ENCODE measurements around the gene KIAA0825.

Gene KIAA0825

DNA sequence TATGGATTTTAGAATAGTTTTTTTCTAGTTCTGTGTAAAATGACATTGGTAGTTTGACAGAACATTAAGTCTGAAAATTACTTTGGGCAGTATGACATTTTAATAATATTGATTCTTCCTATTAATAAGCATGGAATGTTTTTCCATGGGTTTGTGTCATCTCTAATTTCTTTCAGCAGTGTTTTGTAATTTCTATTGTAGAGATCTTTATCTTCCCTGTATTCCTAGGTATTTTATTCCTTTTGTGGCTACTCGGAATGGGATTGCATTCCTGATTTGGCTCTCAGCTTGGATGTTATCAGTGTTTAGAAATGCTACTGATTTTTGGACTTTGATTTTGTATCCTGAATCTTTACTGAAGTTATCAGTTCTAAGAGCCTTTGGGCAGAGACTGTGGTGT lies 420.4 kb downstream of the KIAA0825 start:
- DNase-seq (ENCODE audit: low read depth) = no peak
- TF ChIP-seq, protein P1, sequence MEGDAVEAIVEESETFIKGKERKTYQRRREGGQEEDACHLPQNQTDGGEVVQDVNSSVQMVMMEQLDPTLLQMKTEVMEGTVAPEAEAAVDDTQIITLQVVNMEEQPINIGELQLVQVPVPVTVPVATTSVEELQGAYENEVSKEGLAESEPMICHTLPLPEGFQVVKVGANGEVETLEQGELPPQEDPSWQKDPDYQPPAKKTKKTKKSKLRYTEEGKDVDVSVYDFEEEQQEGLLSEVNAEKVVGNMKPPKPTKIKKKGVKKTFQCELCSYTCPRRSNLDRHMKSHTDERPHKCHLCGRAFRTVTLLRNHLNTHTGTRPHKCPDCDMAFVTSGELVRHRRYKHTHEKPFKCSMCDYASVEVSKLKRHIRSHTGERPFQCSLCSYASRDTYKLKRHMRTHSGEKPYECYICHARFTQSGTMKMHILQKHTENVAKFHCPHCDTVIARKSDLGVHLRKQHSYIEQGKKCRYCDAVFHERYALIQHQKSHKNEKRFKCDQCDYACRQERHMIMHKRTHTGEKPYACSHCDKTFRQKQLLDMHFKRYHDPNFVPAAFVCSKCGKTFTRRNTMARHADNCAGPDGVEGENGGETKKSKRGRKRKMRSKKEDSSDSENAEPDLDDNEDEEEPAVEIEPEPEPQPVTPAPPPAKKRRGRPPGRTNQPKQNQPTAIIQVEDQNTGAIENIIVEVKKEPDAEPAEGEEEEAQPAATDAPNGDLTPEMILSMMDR (IDR thresholded peaks at IDR 0.05; ENCODE audit: insufficient read depth, low read depth, low read length, missing control alignments) = no peak
- H3K4me3 ChIP-seq (ENCODE audit: low read depth, low read length) = no peak overlapping the region

DNA sequence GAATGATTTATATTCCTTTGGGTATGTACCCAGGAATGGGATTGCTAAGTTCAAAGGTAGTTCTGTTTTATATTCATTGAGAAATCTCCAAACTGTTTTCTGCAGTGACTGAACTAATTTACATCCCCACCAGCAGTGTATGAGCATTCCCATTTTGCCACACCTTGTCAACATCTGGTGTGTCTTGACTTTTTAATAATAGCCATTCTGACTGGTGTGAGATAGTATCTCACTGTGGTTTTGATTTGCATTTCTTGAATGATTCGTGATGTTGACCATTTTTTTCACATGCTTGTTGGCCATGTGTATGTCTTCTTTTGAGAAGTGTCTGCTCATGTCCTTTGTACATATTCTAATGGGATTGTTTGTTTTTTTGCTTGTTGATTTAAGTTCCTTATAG lies 421.5 kb downstream of the KIAA0825 start:
- no peak for DNase-seq (ENCODE audit: low read depth)
- TF ChIP-seq, protein P1 (IDR thresholded peaks at IDR 0.05; ENCODE audit: insufficient read depth, low read depth, low read length, missing control alignments) = no peak
- H3K4me3 ChIP-seq (ENCODE audit: low read depth, low read length) = no peak overlapping the region

DNA sequence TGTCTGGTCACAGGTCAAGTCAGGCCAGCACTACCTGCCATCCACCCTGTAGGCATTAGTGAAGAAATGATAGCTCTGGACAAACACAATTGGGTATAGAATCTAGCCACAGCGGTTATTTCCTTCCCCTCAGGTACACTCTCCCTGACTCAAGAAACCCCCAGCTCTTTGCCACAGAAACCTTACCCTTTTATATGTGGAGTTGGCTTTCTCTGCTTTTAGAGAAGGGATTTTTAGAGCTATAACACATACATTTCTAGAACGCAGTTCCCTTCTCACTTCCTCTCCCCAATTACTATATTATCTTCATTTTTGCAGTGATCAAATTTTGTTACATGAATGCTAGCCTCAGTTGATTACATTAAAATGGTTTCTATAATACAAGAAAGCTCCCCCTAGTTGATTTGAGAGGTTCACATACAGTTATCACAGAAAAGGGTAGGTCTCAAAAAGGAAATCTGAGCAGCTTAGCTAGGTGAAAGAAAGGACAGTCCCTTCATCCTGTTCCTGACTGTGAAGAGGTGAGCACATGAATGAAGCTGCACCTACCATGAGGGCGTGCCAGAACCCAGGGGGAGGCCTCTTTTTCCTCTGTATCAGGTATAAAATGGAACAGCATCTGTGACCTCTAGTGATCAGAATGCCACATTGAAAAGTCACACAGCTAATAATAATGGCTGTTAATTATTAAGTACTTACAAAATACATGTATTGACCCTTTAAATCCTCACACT lies 425.6 kb downstream of the KIAA0825 start:
- TF ChIP-seq, protein P1 (IDR thresholded peaks at IDR 0.05; ENCODE audit: insufficient read depth, low read depth, low read length, missing control alignments) = no peak
- DNase-seq (ENCODE audit: low read depth) = no peak
- no peak overlapping the region for H3K4me3 ChIP-seq (ENCODE audit: low read depth, low read length)

DNA sequence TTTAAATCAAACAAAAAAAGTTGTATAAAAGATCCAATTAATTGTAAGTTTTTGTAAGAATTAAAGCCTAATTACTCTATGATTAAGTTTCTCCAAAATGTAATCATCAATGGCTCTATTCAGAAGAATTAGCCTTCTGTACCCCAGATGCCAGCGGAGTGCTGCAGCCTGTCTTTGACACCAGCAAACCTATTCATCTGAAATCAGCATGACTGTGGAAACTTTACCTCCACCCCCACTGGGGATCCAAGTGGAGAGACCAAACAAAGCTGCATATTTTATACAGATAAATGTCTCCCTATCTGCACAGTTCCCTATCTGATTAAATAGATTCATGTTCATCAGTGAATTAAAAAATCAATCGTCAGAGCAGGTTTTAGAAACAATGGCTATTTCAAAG lies 426.8 kb downstream of the KIAA0825 start:
- no peak overlapping the region for H3K4me3 ChIP-seq (ENCODE audit: low read depth, low read length)
- no peak for DNase-seq (ENCODE audit: low read depth)
- TF ChIP-seq, protein P1 (IDR thresholded peaks at IDR 0.05; ENCODE audit: insufficient read depth, low read depth, low read length, missing control alignments) = no peak

DNA sequence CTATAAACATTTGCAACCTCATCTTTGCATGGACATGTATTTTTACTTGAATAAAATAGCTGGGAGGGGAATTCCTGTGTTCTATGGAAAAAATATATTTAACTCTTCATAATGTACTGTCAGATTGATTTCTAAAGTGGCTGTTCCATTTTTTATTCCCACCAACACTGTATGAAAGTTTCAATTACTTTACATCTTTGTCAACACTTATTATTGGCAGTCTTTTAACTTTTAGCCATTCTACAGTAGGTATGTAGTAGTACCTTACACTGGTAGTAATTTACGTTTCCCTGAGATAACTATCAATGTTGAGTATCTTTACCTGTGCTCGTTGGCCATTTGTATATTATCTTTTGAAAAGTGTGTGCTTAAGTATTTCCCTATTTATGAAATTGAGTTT lies 429.7 kb downstream of the KIAA0825 start:
- DNase-seq (ENCODE audit: low read depth) = no peak
- H3K4me3 ChIP-seq (ENCODE audit: low read depth, low read length) = no peak overlapping the region
- TF ChIP-seq, protein P1 (IDR thresholded peaks at IDR 0.05; ENCODE audit: insufficient read depth, low read depth, low read length, missing control alignments) = no peak

DNA sequence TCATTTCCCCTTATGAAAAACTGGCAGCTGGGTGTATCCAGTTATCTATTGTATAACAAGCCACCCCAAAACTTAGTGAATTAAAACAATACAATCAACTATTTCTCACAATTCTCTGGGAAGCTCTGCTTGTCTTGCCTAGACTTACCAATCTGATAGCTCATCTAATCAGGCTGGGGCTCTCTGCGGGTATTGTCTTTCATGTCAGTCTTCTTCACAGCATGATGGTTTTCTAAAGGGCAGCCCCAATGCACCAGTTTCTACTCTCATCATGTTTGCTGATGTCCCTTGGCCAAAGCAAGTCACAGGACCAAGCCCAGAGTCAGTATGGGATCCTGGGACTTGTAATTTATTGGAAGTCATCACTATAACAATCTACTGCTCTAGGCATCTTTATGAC lies 433.5 kb downstream of the KIAA0825 start:
- no peak for DNase-seq (ENCODE audit: low read depth)
- TF ChIP-seq, protein P1 (IDR thresholded peaks at IDR 0.05; ENCODE audit: insufficient read depth, low read depth, low read length, missing control alignments) = no peak
- H3K4me3 ChIP-seq (ENCODE audit: low read depth, low read length) = no peak overlapping the region

DNA sequence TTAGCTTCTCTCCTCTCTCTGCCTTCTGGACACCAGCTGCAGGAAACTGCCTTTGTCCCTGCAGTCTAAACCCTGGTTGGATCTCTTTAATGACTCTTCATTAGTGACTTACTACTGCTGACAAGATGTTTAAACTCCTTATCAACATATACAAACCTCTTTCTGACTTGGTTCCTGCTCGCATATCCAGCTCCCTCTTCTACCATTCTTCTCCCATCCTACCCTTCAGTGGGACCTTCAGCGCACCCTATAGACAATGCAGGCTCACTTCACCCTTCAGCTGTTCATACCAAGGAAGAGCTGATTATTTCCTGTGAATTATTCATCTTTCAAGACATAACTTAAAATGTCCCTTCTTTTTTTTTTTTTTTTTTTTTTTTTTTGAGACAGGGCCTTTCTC lies 436.5 kb downstream of the KIAA0825 start:
- peak; percentile 15 for DNase-seq (ENCODE audit: low read depth)
- TF ChIP-seq, protein P1 (IDR thresholded peaks at IDR 0.05; ENCODE audit: insufficient read depth, low read depth, low read length, missing control alignments) = peak; percentile 2
- H3K4me3 ChIP-seq (ENCODE audit: low read depth, low read length) = no peak overlapping the region

All from GM12865 (cell line).